Kidney glomerular epithelial cell (primary cell): Measurements from ENCODE around the gene VPS18.

ENCODE experiments used
- DNase-seq: peaks from one replicate; lab custom pipeline; 2025; lab: John Stamatoyannopoulos, UW

The VPS18 gene

GRCh38 chr15:40902605-40903561 lies 8.6 kb downstream of the VPS18 start:
- DNase-seq: no peak

DNA sequence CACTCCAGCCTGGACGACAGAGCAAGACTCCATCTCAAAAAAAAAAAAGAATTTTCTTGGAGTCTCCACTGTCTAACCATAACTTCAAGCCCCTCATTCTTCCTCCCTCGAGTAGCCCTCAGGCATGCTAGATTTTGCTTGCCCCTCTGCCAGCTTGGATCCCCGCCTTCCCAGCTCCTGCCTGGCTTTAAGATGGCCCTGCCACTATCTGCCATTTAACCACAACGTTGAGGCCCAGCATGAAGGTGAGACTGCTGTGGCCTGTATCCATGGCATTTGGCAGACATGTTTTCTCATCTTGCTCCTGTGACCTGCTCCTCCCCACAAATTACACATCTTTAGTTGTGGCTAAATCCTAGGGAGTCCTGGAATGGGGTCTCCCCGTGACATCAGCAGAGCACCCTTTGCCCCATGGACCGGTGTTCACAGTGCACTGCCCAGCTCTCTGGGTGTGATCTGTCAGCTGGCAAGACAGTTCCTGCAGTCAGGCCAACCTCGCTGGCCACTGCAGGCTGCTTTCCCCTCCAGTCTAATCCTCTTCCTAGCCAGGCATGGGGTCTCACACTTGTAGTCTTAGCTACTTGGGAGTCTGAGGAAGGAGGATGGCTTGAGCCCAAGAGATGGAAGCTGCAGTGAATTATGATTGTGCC lies 10.4 kb downstream of the VPS18 start:
- no peak for DNase-seq

DNA sequence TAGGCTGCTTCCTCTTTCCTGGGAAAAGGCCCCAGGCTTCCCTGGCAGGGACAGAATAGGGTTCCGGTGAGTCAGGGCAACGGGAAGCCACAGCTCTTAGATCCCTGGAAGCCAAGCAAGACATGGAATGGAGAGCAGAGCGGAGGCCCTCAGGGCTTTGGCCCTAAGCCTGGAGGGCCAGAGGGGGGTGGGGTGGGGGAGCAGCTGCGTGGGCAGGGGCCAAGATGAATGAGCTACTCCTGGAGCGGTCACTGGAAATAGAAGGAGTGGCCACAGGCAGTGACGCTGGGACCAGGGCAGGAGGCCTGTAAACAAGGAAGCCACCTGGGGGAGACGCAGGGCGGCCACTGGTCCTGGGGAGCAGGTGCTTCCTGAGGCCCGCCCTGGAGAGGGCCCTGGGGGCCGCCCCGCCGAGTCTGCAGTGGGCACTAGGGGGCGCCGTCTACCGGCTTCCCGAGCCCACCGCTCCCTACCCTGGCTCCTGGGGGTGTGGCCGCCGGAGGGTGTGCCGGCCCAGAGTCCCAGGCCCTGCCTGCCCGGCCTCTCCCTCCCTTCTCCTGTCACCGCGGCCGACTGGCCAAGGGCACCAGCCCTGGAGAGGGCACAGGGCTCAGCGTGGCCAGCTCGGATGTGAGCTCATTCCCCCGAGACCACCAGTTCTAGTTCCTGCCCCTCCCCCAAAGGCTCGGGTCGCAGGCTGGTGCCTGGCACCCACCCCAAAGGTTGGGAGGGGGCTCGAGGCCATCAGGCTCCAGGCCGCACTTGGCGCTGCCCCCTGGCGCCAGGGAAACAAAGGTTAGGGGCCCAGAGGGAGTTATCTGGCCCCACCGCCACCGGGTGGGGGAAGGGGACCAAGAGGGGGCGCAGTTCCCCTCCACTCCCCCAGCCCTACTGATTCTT lies 12.1 kb downstream of the VPS18 start:
- peak; percentile 91 for DNase-seq

DNA sequence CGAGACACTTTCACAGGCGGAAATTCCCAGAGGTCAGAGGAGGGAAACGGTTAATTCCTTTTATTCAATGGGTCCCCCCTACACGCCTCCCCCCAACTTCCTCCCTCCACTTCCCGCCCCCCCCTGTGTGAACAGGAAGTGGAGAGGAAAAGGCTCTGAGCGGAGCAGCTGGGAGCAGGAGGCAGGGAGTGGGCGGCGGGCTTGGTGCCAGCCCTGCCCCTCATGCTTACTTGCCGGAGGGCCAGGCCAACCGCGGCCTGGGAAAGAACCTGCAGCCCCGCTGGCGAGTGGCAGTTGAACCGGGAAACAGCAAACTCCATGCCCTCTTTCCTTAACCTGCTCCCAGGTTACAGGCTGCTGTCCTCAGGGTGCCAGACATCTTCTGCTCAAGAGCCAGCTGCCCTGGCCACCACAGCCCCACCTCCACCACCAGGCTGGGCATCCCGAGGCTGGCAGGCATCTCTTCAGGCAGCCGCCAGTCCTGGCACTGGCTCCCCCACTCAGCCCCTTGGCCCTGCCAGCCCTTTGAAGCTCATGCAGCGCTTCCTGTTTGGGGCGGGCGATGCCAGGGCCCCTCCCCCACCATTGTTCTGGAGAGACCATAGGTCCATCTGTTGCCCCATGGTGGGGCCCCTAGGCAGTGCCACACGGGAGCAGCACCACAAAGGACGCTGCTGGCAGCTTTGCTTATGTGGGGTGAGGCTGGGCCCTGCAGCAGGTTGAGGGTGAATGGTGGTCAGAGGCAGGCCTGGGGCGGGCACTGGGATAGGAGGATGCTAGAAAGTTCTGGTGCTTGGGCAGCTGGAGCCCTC lies 12.9 kb downstream of the VPS18 start:
- no peak for DNase-seq

DNA sequence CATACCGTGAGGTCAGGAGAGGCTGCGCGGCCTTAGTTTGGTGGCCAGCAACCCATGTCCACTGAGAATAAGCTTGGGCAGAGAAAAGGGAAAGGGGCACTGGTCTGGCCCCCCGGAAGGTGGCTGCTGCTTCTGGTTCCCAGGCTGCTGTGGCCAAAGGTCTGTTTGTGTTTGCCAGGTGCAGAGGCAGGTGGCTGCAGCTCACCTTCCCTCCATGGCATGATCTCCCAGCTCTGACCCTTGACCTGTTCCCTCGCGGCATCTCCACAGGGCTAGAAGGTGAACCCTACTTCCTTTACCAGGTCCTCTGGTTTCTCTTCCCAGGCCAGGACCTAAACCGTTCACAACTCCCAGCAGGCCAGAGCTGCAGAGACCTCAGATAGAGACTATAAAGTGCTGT lies 13.8 kb downstream of the VPS18 start:
- DNase-seq: no peak

DNA sequence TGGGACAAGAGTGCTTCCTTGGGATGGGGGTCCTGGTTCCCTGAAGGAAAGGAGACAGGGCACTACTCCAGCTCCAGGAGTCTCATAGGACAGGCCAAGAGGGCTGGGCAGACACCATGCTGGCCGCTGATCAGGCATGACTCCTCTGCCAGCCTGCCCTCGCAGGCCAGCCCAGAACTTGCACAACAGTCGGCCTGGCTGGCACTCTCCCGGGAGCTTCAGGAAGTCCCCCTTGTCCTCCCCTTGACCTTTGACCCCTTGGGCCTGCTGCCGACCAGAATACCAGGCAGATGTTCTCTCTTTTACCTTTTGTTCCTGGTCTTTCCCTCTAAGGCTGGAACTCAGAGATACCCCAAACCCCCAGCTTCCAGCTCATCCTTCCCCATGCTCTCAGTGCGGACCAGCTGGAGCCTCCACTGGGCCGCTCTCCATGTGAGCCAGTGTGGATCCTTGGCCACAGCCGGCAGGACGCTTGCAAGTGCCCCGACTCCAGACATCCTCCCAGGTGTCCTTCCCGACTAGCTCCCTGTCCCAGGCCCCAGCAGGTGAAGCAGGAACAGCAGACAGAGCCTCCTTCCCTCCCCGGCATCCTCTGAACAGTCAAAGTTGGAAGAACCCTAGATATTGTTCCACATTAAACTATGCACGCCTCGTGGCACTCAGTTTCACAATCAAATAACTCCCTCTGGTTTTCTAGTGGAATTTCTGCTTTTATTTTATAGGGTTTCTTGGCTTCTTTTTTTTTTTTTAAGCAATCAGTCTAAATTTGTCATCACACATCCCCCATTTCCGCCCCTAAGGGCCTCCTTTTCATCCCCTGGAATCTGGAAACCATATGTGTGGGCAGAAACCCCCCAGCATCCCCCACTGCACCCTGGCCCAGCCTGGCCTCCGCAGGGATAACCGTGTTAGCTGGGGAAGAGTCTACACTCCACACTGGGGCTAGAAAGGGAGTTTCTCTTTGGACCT lies 15.7 kb downstream of the VPS18 start:
- DNase-seq: no peak

DNA sequence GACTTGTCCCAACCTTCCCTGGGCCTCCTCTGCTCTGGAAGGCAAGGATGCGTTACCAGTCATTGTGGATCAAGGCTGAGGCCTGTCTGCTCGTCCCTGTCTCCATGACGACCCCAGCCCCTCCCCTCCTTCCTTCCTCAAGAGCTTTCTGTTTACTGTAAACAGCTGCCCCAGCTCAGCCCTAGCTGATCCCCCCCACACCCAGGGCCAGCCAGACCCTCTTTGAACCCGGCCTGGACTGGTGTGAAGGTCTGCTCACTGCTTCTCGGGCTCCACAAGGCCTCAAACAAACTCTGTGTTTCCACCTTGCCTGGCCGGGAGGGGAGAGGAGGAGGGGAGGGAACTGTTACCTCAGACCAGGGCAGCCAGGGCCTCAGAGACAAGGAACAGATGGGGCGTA lies 16.9 kb downstream of the VPS18 start:
- no peak for DNase-seq

DNA sequence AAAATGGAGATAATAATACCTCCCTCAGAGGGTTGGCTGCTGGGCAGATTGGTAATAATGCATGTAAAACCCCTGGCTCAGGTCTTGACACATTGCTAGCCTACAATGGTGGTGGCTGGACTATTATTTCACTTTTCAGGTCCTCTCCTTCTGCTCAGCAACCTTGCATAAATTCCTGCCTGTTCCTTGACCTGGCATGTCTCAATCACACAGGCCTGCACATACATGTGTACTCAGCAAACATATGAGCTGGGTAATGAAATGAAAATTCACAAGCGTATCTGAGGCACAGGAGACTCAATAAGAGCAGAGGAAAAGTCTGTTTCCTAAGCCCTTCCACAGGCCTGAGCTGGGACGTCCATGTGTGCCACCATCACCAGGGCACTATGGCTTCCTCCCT lies 17.4 kb downstream of the VPS18 start:
- DNase-seq: no peak

DNA sequence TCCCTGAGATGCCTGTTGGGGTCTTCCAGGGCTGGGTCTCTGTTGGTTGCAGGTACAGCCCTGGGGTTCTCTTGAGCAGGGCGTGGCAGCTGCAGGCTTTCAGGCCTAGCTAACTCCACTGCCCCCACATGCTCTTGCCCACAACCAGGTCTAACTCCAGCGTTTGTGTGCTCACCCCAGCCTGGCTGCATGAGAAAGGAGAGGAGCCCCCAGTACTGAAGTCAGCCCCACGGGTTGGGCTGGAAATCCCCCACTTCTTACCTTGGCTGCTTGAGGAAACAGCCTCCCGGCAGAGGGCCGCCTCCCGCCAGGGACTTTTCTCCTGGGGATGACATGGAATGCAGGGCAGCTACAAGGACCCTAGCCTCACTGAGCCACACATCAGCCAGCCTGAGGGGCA lies 18.2 kb downstream of the VPS18 start:
- DNase-seq: no peak

GRCh38 chr15:40914013-40914412 lies 19.8 kb downstream of the VPS18 start:
- no peak for DNase-seq

DNA sequence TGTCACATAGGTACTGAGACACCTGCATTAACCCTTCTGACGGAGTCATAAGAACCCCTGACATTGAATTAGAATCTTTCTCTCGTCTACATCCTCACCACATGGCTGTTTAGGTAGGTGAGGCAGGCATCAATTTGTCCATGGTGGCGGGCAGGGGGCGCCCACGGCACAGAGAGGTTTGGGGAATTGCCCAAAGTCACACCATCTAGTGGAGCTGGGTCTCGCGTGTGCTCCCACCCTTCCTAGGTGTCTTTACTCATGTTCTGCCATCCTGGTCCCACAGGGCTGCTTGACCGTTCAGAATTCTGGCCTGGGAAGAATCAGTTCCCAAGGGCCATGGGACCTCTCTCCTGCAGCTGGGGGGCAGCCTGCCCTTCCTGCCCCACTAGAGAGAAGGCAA lies 20.2 kb downstream of the VPS18 start:
- no peak for DNase-seq

DNA sequence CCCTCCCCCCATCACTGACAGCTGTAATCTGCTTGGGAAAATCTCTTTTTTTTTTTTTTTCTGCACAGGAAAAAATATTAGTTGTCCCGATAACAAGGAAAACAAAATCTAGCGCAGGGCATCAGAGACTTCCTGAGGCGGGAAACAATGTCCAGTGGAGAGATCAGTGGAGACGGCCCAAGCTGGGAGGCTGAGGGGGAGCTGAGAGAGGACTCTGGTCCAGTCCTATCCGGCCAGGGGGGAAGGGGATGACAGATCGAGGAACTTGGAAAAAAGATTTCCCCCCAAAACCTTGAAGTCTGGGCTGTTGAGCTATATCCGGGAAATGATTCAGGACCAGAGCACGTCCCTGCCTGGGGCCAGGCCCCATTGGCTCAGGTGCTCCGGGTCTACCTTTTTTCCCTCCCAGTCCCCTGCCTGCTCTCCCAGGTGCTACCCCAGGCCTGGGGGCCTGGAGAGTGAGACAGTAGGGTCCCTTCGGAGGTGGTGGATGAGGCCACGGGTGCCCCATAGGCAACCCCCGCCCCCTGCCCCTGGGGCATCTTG lies 20.9 kb downstream of the VPS18 start:
- no peak for DNase-seq

GRCh38 chr15:40915679-40916078 lies 21.4 kb downstream of the VPS18 start:
- DNase-seq: no peak

DNA sequence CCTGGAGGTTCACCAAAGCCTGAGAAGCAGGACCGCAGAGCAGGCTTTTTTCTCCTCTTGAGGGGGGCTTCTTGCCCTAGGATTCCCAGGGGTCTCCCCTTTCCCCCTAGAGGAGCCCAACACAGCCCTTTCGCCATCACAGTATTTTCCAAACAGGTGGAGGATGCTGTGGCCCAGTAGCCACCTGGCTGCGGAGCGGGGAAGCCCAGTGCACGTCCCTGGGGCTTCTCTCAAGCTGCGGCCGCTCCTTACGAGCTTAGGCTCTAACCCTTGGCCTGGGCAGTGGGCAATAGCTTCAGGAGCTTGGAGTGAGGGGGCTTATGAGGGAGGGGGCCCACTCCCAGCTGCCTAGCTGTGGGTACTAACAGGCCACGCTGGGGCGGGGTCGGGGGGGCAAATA lies 23.3 kb downstream of the VPS18 start:
- no peak for DNase-seq

DNA sequence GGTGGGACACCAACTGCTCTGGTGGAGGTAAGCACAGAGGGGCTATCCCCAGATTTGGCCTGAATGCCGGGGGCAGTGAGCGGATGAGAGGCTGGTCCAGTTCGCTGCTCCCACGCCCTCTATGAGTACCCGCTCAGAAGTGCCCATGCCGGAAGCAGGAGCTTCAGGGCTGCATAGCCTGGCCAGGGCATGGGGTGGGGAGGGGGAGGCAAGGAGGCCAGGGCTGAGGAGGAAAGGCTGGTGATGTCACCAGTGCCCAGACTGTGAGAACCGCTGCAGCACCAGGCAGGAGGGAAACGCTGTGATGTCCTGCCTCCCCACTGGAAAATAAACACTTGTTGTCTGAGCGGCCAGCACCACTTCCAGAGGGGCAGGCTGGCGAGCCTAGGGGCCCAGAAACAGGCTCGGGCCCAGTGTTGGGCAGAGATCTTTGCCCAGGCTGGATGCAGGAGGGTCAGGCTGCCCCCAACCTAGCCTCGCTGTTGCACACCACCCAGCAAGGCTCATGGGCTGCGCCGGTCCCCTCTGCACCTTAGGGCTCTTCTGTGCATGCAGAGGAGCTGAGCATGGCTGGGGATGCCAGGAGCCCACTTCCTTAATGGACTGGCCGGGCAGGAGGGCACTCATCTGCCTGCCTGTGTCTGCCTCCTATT lies 24.0 kb downstream of the VPS18 start:
- no peak for DNase-seq

- DNase-seq: no peak
Observed at GRCh38 chr15:40918799-40919392, 24.6 kb downstream of the VPS18 start.

- DNase-seq: no peak
Observed at GRCh38 chr15:40921949-40922607, 27.8 kb downstream of the VPS18 start.

- no peak for DNase-seq
Observed at GRCh38 chr15:40922608-40923005, 28.4 kb downstream of the VPS18 start.

GRCh38 chr15:40923551-40923950 lies 29.3 kb downstream of the VPS18 start:
- DNase-seq: no peak
